IPS-18c (cell line): Measurements from ENCODE around the gene GCGR.
"Not testable (repeated sequence)": the region's sequence is repeated elsewhere in the genome, so short reads cannot be mapped to it uniquely, and the experiment has no call there.

ENCODE experiments used
- H3K4me3 ChIP-seq: 2 replicates; pipeline ENCODE4 v1.7.0; 2013; ENCODE audit warnings: low read depth, mild to moderate bottlenecking, low read length, moderate library complexity; ENCODE audit not compliant: insufficient read depth
- H3K9me3 ChIP-seq: one replicate; pipeline ENCODE4 v1.6.1; 2013; ENCODE audit warnings: mild to moderate bottlenecking, low read length, moderate library complexity; ENCODE audit not compliant: control insufficient read depth, insufficient read depth

The GCGR gene

DNA sequence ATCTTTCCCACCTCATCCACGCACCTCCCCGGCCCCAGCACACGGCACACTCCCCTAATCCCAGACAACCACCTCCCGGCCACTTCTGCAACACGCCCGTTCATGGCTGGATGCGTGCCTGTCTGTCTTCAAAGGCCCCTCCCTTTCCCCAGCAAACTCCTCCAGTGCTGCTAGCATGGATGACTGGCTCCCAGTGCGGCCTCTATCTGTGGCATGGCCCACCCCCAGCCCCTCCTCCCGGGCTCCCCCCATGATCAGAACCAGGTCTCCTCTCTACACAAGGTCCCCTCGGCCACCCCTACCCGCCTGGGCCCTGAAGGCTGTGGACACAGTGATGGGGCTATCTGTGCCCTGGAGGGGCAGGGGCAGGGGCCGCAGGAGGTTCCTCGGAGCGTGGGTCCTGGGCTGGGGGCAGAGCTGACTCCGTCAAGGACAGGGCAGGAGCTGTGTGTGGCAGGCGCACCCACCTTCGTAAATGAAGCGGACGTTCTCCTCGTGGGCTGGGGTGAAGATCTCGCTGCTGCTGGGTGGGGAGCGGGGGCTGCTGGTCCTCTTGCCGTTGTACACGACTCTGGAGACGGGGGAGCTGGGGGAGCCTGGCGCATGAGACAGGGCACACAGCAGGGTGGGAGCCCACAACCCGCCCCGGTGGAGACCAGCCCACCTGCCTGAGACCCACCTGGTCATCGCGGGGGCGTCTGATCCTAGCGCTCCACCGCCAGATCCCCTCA, 20.0 kb downstream of the GCGR start:
- H3K4me3 ChIP-seq, result no peak overlapping the region

DNA sequence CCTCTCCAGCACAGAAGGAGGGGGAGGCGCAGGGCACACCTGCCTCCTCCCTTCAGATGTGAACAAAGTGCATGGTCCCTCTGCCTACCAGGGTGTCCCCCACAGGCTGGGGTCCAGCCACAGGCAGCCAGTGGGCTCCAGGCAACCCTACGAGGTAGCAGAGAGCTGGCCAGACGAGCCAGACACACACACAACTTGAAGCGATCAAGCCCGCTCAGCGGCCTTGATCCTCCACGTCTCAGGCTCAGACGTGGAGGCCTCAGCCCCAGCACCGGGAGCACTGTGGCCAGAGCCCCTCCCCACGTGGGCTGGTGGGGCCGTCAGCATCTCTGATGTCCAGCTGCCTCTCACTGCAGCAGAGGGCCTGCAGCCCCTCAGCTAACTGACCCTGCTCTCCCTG, 20.6 kb downstream of the GCGR start:
- Histone ChIP-seq H3K4me3 (no peak overlapping the region), H3K9me3 (no peaks in the 10 kb centered on the region)

More for the DNA sequence above, 20.0 kb downstream of the GCGR start:
- H3K9me3 ChIP-seq, result no peaks in the 10 kb centered on the region

DNA sequence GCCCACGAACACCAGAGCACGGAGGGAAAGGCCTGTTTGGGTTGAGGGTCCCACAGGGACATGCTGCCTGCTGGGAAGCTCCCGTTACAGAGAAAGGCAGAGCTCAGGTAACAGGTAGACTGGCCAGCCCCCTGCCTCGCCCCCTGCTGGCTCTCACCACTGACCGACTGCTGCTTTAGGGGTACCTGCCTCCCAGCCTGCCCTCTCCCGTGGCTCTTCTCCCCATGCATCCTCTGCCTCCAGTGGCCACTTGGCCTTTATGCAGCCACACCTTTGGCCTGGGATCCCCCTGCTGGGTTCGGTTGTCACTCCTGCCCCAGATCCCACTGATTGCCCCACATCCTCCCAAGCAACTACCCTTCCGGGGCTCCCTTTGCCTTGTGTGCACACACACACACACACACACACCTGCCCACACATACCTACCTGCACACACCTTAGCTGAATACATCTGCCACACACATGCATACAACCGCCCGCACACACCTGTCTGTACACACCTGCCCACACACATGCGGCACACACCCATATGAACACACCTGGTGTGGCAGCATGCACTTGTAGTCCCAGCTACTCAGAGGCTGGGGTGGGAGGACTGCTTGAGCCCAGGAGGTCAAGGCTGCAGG, 22.0 kb downstream of the GCGR start:
- Histone ChIP-seq H3K9me3 (no peaks in the 10 kb centered on the region), H3K4me3 (no peak overlapping the region)

DNA sequence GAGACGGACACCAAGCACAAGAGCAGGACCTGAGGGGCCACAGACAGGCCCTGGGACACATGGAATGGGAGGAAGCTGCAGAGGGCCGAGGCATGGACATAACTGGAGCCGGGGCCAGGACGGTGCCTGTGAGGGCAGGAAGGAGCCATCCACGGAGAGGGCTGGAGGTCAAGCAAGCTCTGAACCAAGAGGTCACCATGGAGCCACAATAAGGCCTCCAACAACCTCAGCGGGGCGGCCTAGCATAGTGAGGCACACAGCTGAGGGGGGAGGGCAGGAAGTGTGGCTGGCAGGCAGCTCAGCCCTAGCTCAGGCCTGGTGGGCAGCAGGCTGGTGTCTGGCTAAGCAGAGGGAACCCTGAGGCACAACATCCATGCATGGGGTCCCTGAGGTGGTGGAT, 24.7 kb downstream of the GCGR start:
- Histone ChIP-seq H3K4me3 (no peak overlapping the region), H3K9me3 (no peaks in the 10 kb centered on the region)

DNA sequence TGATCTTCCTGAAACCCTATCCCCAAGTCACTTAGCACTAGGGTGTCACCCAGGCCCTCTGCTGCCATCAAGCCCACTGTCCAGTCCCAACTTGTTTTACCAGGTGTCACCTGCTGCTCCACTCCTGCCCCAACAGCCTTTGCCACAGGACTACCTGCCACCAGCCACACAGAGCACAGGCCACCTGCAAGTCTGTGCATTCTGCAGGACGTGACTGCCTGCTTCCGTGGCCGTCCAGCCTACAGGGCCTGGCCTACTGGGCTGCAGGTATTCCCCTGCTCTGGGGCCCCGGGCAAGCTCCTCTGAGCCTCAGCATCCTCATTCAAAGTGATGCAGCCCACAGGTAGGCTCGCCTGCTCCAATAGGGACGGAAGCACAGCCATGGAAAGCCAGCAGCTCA, 25.9 kb downstream of the GCGR start:
- H3K9me3 ChIP-seq, result no peaks in the 10 kb centered on the region
- no peak overlapping the region for H3K4me3 ChIP-seq

DNA sequence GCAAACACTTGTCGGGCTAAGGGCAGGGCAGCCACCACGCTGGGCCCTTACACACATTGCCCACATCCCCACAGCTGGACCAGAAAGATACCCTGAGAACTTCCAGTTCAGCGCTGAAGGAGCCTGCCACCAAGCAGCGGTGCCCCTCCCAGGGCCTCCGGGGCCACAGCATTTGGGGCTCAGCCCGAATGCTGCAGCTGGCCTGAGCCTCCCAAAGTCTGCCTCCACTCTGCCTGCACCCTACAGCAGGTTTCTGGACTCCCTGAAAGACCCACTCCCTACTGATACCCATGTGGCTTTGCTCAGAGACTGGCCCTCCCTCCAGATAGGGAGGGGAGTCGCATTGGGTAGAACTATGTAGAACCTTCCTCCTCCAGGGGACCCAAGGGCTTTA, 27.6 kb downstream of the GCGR start:
- Histone ChIP-seq H3K9me3 (no peaks in the 10 kb centered on the region), H3K4me3 (peak overlapping the region; percentile 15; the same call in 1 of the 2 replicates)

DNA sequence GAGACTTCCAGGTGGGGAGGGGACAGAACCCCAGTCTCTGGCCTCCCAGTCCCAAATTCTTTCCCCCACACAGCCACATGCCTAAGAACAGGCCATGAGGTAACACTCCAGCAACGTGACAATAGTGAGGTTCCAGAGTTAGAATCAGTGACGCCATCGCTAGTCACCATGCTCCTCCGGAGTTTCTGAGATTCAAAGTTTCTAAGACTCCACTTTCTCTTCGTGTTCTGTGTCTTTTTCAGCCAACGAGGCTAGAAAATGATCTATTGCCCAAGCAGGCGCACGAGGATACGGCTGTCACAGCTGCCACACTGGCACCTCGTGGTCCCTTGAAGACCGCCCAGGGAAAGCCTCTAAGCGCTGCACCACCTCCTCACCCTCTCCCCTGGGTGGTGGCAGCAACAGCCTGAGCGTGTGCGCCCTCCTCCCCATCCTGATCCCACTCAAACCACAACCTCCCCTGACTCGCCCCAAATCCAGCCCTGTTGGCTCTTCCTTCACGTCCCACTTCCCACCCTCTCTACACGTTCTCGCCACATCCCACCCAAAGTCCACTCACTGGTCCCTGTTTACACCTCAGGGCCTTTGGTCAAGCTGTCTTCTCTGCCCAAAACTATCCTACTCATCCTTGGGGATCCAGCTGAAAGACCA, 28.1 kb downstream of the GCGR start:
- Histone ChIP-seq H3K9me3 (no peaks in the 10 kb centered on the region), H3K4me3 (peak overlapping the region; percentile 94)

DNA sequence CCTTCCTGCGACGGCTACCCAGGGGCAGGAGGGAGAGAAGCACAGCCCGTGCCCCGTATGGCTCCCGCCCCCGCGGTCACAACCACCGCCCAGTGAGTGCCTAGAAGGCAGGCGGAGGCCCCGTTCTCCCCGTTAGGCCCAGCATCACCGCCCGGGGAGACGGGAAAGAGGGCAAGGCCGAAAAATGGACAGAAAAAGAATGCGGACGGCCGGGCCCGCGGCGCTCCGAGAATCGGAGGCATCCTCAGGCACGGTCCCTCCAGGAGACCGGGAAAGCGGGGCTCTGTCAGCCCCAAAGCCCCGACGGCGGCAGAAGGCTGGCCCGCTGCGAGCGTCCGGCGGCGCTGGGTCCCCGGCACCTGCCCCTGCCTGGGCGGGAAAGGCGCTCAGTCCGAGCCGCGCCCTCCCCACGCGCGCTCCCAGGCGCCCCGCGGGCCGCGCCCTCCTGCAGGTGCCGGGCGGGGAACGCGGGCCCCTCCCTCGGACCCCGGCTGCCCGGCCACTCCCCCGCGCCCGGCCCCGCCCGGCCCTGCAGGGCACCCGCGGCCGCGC, 28.7 kb downstream of the GCGR start:
- no peaks in the 10 kb centered on the region for H3K9me3 ChIP-seq
- peak overlapping the region; percentile 94 for H3K4me3 ChIP-seq

DNA sequence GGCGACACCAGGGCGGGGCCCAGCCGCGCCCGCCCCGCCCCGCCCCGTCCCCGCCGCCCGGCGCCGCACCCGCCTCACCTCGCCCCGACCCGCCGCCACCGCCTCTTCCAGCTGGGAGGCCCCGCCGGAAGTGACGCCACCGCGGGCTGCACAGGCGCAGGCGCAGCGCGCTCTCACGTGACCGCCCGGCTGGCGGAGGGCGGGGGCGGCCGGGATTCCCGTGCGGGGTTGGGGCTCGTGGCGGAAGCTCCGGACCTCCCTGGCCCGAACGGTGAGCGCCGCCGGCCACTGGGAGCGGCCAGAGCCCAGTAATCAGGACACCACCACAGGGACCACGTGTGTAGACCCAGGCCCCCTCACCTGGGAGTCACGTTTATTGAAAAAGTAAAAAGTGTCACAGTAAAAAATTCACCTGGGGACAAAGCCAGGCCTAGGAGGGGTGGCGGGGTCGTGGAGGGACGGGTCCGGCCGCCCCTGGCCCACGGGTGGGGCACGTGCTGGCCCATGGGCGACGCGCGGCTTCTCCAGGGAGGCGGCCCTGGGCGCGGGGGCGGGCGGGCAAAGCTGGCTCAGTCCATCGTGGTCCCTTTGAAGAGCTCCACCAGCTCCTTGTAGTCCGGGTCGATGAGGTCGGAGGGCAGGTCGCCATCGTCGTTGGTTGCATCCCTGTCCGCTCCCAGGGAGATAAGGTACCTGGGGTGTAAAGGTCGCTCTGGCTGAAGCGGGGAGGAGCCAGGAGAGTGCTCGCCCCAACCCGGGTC, 29.4 kb downstream of the GCGR start, which contains the start of gene MCRIP1:
Gene MCRIP1, minus strand, starts transcription at position 132 of the 761 bp plus-strand sequence. CDS start 8,785 bp downstream, outside the sequence.
- no peaks in the 10 kb centered on the region for H3K9me3 ChIP-seq
- peak within 1 kb of the TSS; percentile 94 for H3K4me3 ChIP-seq

DNA sequence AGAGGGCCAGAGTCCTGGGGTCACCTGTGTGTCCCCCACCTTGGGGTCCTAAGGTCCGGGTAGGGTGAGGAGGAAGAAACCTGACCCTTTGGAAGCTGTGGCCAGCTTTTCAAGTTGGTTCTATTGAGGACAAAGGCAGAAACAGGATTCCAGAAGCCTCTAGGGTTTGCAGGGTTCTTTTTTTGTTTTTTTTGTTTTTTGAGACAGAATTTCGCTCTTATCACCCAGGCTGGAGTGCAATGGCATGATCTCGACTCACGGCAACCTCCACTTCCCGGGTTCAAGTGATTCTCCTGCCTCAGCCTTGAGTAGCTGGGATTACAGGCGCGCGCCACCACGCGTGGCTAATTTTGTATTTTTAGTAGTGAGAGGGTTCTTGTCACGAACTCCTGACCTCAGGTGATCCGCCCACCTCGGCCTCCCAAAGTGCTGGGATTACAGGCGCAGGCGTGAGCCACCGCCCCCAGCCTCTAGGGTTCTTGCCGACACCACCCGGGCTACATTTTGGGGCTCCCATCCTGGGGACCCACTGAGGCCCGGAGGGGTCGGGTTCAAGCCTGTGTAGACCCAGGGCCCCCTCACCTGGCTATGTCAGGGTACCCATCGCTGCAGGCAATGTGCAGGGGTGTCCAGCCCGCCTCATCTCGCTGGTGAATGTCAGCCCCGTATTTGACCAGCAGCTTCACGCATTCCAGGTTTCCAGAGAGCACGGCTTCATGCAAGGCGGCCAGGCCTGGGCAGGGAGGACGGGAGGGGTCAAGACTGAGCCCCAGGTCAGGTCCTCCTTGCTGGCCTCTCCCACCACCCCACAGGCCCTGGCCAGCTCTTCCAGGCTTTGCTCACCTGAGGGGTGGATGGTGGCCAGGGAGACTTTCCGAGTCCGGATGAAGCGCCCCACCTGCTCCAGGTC, 30.2 kb downstream of the GCGR start:
- Histone ChIP-seq H3K4me3 (peak overlapping the region; percentile 73), H3K9me3 (no peaks in the 10 kb centered on the region)

DNA sequence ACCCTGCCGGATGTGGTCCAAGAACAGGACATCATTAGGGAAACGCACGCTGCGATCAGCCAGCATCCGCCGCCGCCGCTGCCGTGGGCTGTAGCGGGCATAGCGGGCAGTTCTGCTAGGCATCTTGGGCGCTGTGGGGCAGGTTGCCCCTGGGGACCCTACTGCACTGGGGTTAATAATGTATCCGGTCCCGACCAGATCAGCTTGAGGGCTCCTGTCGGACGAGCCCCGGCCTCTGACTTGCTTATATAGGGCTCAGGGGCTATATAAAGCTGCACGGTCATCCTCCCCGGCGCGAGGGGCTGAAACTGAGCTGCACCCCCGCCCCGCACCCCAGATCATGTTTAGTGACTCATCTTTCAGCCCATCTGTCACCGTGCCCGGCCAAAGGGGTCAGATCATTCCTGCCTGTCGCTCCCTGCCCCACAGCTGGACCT, 30.9 kb downstream of the GCGR start, which contains the start of gene PPP1R27:
Gene PPP1R27, minus strand, starts transcription at position 220 of the 437 bp plus-strand sequence. Its CDS starts 97 bp downstream, at position 123.
- peak within 1 kb of the TSS; percentile 73 for H3K4me3 ChIP-seq

DNA sequence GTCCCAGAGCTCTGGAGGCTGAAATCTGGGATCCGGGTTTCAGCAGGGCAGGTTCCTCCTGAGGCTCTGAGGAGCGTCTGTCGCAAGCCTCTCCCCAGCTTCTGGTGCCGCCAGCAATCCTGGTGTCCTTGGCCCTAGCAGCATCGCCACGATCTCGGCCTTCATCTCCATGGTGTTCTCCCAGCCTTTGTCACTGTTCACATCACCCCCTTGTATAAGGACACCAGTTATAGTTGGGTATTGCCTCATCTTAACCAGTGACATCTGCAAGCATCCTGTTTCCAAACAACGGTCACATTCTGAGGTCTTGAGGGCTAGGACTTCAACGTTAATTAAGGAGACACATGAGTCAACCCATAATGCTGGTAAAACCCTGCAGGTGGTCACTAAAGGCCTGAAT, 33.7 kb downstream of the GCGR start:
- no peaks in the 10 kb centered on the region for H3K9me3 ChIP-seq
- H3K4me3 ChIP-seq, result no peak overlapping the region

More for the DNA sequence above, 30.9 kb downstream of the GCGR start, which contains the start of gene PPP1R27:
- no peaks in the 10 kb centered on the region for H3K9me3 ChIP-seq

DNA sequence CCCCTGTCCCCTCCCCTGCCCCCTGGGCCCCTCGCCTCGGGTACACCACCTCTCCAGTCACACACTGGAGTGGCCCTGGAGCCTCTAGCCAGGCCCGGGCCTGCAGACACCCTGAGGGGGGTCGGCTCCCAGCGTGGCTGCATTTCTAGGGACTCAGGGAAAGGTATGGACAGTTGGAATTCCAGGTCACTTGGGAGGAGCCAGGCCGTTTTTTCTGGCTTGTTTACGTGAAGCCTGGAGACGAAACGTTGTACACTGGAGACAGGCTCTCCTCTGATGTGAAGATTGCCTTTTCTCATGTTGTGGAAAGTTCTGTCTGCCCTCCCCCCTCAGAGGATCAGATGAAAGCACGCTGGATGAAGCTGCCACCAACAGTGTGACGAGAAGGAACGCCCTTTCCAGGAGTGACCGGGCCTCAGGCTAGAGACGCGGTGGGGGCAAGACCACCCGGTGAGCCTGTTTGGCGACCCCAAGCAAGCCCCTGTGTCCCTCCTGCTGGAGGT, 34.9 kb downstream of the GCGR start:
- H3K4me3 ChIP-seq, result no peak overlapping the region

DNA sequence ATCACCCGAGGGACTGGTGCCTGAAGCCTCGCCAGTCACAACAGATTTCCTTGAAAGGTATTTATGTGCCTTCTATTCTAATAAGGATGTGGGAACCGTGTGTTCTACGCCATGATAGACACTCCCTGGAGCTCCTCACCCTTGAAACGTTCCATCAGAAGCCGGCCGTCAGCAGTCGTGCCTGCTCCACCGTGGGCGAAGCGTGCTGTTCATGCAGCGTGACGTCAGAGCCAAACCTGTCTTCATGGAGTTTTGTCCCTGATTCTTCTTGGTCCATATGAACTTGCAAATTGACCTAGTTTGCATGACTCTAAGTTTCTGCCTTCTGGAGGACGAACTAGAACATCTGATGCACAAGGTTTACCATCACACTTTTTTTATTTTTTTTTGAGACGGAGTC, 35.4 kb downstream of the GCGR start:
- Histone ChIP-seq H3K4me3 (no peak overlapping the region), H3K9me3 (no peaks in the 10 kb centered on the region)

More for the DNA sequence above, 34.9 kb downstream of the GCGR start:
- no peaks in the 10 kb centered on the region for H3K9me3 ChIP-seq

DNA sequence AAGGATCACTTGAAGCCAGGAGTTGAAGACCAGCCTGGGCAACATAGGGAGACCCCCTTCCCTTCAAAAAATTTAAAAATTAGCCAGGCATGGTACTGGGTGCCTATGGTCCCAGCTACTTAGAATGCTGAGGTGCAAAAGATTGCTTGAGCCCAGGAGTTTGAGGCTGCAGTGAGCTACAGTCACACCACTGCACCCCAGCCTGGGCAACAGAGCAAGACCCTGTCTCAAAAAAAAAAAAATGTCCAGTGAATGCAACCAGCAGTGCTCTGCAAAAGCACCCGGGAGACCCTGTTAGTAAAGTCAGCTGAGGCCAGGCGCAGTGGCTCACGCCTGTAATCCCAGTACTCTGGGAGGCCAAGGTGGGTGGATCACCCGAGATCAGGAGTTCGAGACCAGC, 36.1 kb downstream of the GCGR start:
- H3K9me3 ChIP-seq, H3K4me3 ChIP-seq: not testable (repeated sequence)
